ENCODE data around the gene PROM1.

DNA sequence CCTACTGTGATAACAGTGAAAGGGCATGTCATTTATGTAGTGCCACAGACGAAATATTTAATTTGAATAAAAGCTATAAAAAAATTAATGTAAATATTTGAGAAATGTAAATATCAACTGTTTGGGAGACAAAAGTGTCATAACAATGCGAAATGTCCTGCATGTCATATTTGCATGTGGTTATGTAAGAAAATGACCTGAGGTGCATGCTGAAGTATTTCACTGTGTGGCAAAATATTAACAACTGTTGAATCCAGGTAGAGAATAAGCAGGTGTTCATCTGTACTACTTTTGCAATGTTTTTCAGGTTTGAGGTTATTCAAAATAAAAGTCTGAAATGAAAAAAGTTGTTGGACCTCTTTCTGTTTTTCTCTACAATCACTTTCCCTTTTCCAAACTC lies 30.9 kb downstream of the PROM1 start:
- TF ChIP-seq, protein P1, sequence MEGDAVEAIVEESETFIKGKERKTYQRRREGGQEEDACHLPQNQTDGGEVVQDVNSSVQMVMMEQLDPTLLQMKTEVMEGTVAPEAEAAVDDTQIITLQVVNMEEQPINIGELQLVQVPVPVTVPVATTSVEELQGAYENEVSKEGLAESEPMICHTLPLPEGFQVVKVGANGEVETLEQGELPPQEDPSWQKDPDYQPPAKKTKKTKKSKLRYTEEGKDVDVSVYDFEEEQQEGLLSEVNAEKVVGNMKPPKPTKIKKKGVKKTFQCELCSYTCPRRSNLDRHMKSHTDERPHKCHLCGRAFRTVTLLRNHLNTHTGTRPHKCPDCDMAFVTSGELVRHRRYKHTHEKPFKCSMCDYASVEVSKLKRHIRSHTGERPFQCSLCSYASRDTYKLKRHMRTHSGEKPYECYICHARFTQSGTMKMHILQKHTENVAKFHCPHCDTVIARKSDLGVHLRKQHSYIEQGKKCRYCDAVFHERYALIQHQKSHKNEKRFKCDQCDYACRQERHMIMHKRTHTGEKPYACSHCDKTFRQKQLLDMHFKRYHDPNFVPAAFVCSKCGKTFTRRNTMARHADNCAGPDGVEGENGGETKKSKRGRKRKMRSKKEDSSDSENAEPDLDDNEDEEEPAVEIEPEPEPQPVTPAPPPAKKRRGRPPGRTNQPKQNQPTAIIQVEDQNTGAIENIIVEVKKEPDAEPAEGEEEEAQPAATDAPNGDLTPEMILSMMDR (conservative IDR thresholded peaks at IDR 0.05; ENCODE audit: low read length): no peak
- no peak for TF ChIP-seq EZH2phosphoT487 (IDR thresholded peaks at IDR 0.05; ENCODE audit: borderline replicate concordance)
